Colonic mucosa (tissue), 4 donors: ENCODE results near the gene CCDC88C. TPM values are rescaled to one million over a fixed set of nuclear protein-coding genes. Genes with fewer than 3 reads are reported as not detected.

Experiments used
- DNase-seq: peaks from one replicate; pipeline ENCODE4 v3.0.0-alpha.2; 2020
- H3K27ac ChIP-seq: fragments of 200-600 bp; one replicate; pipeline ENCODE4 v1.8.0; 2021
- H3K27me3 ChIP-seq: fragments of 200-600 bp; one replicate; pipeline ENCODE4 v1.8.0; 2021
- H3K36me3 ChIP-seq: fragments of 200-600 bp; one replicate; pipeline ENCODE4 v1.8.0; 2021
- H3K4me1 ChIP-seq: fragments of 200-600 bp; one replicate; pipeline ENCODE4 v1.8.0; 2021; ENCODE audit warnings: mild to moderate bottlenecking
- H3K4me3 ChIP-seq: fragments of 200-600 bp; one replicate; pipeline ENCODE4 v1.8.0; 2021
- H3K9ac ChIP-seq, 2 donors: one replicate each; pipeline ENCODE4 v1.7.0; 2013; ENCODE audit warnings: control low read depth in 2 of 2, low read depth in 2 of 2, low read length in 2 of 2
- H3K9me3 ChIP-seq: fragments of 200-600 bp; one replicate; pipeline ENCODE4 v1.8.0; 2021
- CTCF ChIP-seq: fragments of 200-600 bp; IDR thresholded peaks from one replicate; pipeline ENCODE4 v1.8.0; 2022; ENCODE audit warnings: antibody characterized with exemption, mild to moderate bottlenecking
- intact Hi-C: fragments of 100-400 bp; cut with DNase I; formaldehyde crosslinking; loops from one replicate; pipeline ENCODE4 v1.14.1; 2022
- total RNA-seq, 2 donors: library from RNA; stranded (reverse); fragmentation: NEBNext Ultra II Directional in 1 of 2; extraction: Animal tissue kit (Norgen Biotek cat#: 25700) in 1 of 2; gene quantifications; one replicate each; pipeline ENCODE4 v1.2.1, GENCODE V29; 2021
- donor health status: healthy.
- donor health status: DM: no; HTN: no; CAD: no.
- donor health status: DM: no; HTN: no; CAD: no.

CCDC88C gene
- total RNA-seq, 2 donors from 2014 or later = 45.6 to 48.0 TPM

GRCh38 chr14:91324606-91325575, 92.7 kb downstream of the CCDC88C start:
- TF ChIP-seq CTCF = no peak
- no peak overlapping the region for H3K4me3 ChIP-seq

GRCh38 chr14:91323671-91324605, 93.7 kb downstream of the CCDC88C start:
- Histone ChIP-seq H3K4me1 (no peaks in the 10 kb centered on the region), H3K27ac (peak overlapping the region; percentile 62), H3K36me3 (no peaks in the 10 kb centered on the region), H3K27me3 (no peaks in the 10 kb centered on the region), H3K4me3 (no peak overlapping the region), H3K9me3 (no peaks in the 10 kb centered on the region), H3K9ac (peak overlapping the region; percentile 40 to 43)
- peak; percentile 98 for TF ChIP-seq CTCF
- intact Hi-C loops = loop anchor here (1.0 kb wide), 1 partner anchor 95 kb away; no protein-coding TSS in a partner anchor
- peak; percentile 91 for DNase-seq

More at GRCh38 chr14:91324606-91325575, 92.7 kb downstream of the CCDC88C start:
- Histone ChIP-seq H3K27me3 (no peaks in the 10 kb centered on the region), H3K36me3 (no peaks in the 10 kb centered on the region), H3K27ac (peak overlapping the region; percentile 62), H3K9me3 (no peaks in the 10 kb centered on the region), H3K4me1 (no peaks in the 10 kb centered on the region), H3K9ac (peak overlapping the region in 1 of 2 donors; percentile 43)
- intact Hi-C loops = no loop called here
- no peak for DNase-seq

GRCh38 chr14:91323031-91323430, 94.6 kb downstream of the CCDC88C start:
- intact Hi-C loops = loop anchor here (1.0 kb wide), 1 partner anchor 96 kb away; no protein-coding TSS in a partner anchor
- no peak for DNase-seq
- H3K4me1 ChIP-seq = no peaks in the 10 kb centered on the region
- H3K36me3 ChIP-seq = no peaks in the 10 kb centered on the region
- no peak overlapping the region for H3K9ac ChIP-seq
- no peaks in the 10 kb centered on the region for H3K9me3 ChIP-seq
- no peak for TF ChIP-seq CTCF
- H3K27ac ChIP-seq = peak overlapping the region; percentile 62
- H3K4me3 ChIP-seq = no peak overlapping the region
- H3K27me3 ChIP-seq = no peaks in the 10 kb centered on the region

GRCh38 chr14:91322623-91323022, 95.0 kb downstream of the CCDC88C start:
- no peak overlapping the region for H3K9ac ChIP-seq
- H3K4me1 ChIP-seq = peaks cover 2% of the 10 kb centered on the region
- no peak for DNase-seq
- H3K9me3 ChIP-seq = no peaks in the 10 kb centered on the region
- no peak overlapping the region for H3K4me3 ChIP-seq
- no peak for TF ChIP-seq CTCF
- H3K27me3 ChIP-seq = no peaks in the 10 kb centered on the region
- no peaks in the 10 kb centered on the region for H3K36me3 ChIP-seq
- intact Hi-C loops = loop anchor here (1.0 kb wide), 1 partner anchor 97 kb away; no protein-coding TSS in a partner anchor
- H3K27ac ChIP-seq = no peak overlapping the region

GRCh38 chr14:91321131-91321530, 96.5 kb downstream of the CCDC88C start:
- no peak for DNase-seq

More at GRCh38 chr14:91321131-91321530, 96.5 kb downstream of the CCDC88C start:
- H3K9ac ChIP-seq = no peak overlapping the region
- no peaks in the 10 kb centered on the region for H3K36me3 ChIP-seq
- H3K4me1 ChIP-seq = peaks cover 14% of the 10 kb centered on the region
- no peaks in the 10 kb centered on the region for H3K27me3 ChIP-seq
- H3K9me3 ChIP-seq = no peaks in the 10 kb centered on the region
- intact Hi-C loops = no loop called here
- TF ChIP-seq CTCF = no peak
- H3K4me3 ChIP-seq = no peak overlapping the region
- H3K27ac ChIP-seq = no peak overlapping the region
